ENCODE measurements around the gene IMPACT.
A peak's percentile ranks its signal among the peaks of the same experiment; 100 is the strongest.

The IMPACT gene

GRCh38 chr18:24426398-24427294, at the start of gene IMPACT:
Gene IMPACT (plus strand): TSS chr18:24426670. CDS start chr18:24426757, 87 bp downstream.
- DNase-seq (ENCODE audit: low read depth) = peak; percentile 84
- TF ChIP-seq, protein P1, sequence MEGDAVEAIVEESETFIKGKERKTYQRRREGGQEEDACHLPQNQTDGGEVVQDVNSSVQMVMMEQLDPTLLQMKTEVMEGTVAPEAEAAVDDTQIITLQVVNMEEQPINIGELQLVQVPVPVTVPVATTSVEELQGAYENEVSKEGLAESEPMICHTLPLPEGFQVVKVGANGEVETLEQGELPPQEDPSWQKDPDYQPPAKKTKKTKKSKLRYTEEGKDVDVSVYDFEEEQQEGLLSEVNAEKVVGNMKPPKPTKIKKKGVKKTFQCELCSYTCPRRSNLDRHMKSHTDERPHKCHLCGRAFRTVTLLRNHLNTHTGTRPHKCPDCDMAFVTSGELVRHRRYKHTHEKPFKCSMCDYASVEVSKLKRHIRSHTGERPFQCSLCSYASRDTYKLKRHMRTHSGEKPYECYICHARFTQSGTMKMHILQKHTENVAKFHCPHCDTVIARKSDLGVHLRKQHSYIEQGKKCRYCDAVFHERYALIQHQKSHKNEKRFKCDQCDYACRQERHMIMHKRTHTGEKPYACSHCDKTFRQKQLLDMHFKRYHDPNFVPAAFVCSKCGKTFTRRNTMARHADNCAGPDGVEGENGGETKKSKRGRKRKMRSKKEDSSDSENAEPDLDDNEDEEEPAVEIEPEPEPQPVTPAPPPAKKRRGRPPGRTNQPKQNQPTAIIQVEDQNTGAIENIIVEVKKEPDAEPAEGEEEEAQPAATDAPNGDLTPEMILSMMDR (conservative IDR thresholded peaks at IDR 0.05; ENCODE audit: low read depth, low read length) = no peak
- H3K4me3 ChIP-seq (ENCODE audit: low read depth, low read length) = peak within 1 kb of the TSS; percentile 85

DNA sequence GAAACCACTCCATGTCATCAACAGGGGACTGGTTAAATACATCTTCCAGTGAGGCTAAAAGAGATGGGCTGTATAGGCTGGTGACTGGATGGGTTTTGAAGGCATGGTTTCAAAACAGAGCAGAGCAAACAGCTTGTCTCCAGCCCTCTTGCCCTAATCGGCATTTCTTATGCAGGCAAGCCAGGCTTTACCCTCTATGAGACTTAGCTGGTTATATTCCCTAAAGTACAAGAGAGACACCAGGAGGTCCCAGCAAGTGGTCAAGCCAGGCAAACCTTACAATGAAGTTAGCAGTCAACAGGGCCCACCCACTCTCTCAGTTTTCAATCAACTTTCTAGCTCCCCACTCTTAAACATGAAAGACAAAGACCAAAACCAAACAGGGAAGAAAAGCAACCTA, 47.9 kb upstream of the IMPACT start:
- TF ChIP-seq, protein P1 (conservative IDR thresholded peaks at IDR 0.05; ENCODE audit: low read depth, low read length) = no peak
- no peak overlapping the region for H3K4me3 ChIP-seq (ENCODE audit: low read depth, low read length)
- DNase-seq (ENCODE audit: low read depth) = peak; percentile 28

- no peak overlapping the region for H3K4me3 ChIP-seq (ENCODE audit: low read depth, low read length)
These were observed 46.2 kb upstream of the IMPACT start for GRCh38 chr18:24380163-24380747.

DNA sequence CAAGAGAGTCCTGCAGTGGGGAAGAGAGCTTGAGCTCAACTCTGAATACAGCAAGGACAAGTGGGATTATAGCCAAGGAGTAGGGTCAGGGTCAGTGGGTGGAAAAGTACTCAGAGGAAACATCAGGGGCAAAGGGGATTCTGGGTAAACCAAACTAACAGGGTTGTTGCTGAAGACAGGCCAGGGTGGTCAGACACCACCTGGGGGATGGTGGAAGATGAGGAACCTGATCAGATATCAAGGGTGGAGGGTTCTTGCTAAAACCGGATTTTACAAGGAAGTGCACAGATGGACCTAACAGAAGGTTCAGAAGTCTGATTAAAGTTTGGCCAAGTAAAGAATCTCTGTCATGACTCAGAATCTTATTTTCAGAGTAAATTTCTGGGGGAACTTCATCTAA, 45.3 kb upstream of the IMPACT start:
- H3K4me3 ChIP-seq (ENCODE audit: low read depth, low read length) = no peak overlapping the region
- TF ChIP-seq, protein P1 (conservative IDR thresholded peaks at IDR 0.05; ENCODE audit: low read depth, low read length) = no peak
- peak; percentile 9 for DNase-seq (ENCODE audit: low read depth)

More at GRCh38 chr18:24380163-24380747, 46.2 kb upstream of the IMPACT start:
- TF ChIP-seq, protein P1 (conservative IDR thresholded peaks at IDR 0.05; ENCODE audit: low read depth, low read length) = no peak
- DNase-seq (ENCODE audit: low read depth) = no peak

DNA sequence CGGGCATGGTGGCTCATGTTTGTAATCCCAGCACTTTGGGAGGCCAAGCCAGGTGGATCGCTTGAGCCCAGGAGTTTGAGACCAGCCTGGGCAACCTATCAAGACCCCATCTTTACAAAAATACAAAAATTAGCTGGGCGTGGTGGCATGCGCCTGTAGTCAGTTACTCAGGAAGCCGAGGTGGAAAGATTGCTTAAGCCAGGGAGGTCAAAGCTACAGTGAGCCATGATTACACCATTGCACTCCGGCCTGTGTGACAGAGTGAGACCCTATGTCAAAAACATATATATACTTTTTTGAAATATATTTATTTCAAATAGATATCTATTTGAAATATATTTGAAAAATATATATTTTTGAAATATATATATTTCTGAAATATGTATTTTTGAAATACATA, 39.8 kb upstream of the IMPACT start:
- TF ChIP-seq, protein P1 (conservative IDR thresholded peaks at IDR 0.05; ENCODE audit: low read depth, low read length) = no peak
- H3K4me3 ChIP-seq (ENCODE audit: low read depth, low read length) = no peak overlapping the region
- DNase-seq (ENCODE audit: low read depth) = no peak

GRCh38 chr18:24388957-24389356, 37.5 kb upstream of the IMPACT start:
- TF ChIP-seq, protein P1 (conservative IDR thresholded peaks at IDR 0.05; ENCODE audit: low read depth, low read length) = no peak
- no peak overlapping the region for H3K4me3 ChIP-seq (ENCODE audit: low read depth, low read length)
- no peak for DNase-seq (ENCODE audit: low read depth)
